DMS 273 (cell line): ENCODE measurements around the gene PCDHA3.
"Not testable (repeated sequence)": the region's sequence is repeated elsewhere in the genome, so short reads cannot be mapped to it uniquely, and the experiment has no call there.

Experiments
- DNase-seq: peaks from one replicate; lab custom pipeline; 2025; ENCODE audit not compliant: unreplicated experiment; lab: John Stamatoyannopoulos, UW

PCDHA3 gene

DNA sequence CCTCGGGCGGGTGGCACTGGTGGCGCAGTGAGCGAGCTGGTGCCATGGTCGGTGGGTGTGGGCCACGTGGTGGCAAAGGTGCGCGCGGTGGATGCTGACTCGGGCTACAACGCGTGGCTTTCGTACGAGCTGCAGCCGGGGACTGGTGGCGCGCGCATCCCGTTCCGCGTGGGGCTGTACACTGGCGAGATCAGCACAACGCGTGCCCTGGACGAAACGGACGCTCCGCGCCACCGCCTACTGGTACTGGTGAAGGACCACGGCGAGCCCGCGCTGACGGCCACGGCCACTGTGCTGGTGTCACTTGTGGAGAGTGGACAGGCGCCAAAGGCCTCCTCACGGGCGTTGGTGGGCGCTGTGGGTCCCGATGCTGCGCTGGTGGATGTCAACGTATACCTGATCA is 8.0 kb downstream of the PCDHA3 start:
- DNase-seq: no peak

DNA sequence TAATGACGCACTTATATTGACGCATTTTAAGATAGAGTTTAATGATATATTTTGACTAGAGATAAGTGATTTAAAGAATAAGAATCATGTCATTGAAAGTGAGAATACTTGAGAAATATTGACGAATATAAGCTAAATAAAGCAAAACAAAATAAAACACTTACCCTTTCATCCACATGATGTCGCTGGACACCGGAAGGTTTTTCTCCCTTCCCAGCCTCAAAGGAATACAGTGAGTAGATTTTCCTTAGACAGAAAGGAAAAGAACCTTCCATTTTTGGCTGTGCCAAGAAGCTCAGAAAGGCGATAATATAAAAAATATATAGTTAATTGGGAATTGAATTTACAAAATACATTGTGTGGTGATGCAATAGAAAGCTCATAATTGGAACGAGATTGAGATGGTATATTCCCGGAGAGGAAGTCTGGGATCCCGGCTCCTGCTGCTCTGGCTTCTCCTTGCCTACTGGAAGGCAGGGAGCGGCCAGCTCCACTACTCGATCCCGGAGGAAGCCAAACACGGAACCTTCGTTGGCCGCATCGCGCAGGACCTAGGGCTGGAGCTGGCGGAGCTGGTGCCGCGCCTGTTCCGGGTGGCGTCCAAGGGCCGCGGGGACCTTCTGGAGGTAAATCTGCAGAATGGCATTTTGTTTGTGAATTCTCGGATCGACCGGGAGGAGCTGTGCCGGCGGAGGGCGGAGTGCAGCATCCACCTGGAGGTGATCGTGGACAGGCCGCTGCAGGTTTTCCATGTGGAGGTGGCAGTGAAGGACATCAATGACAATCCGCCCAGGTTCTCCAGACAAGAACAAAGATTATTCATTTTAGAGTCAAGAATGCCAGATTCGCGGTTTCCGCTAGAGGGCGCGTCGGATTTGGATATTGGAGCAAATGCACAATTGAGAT is 20.8 kb downstream of the PCDHA3 start, which contains the start of gene PCDHA5:
PCDHA5 (plus strand) TSS at position 239 of the 906 bp plus-strand sequence.
- no peak for DNase-seq

DNA sequence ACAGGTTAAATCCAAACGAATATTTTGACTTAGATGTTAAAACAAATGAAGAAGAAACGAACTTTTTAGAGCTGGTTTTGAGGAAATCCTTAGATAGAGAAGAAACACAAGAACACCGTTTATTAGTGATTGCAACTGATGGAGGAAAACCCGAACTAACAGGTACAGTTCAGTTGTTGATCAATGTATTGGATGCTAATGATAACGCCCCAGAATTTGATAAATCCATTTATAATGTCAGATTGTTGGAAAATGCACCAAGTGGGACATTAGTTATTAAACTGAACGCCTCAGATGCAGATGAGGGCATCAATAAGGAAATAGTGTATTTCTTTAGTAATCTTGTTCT is 21.4 kb downstream of the PCDHA3 start:
- no peak for DNase-seq

DNA sequence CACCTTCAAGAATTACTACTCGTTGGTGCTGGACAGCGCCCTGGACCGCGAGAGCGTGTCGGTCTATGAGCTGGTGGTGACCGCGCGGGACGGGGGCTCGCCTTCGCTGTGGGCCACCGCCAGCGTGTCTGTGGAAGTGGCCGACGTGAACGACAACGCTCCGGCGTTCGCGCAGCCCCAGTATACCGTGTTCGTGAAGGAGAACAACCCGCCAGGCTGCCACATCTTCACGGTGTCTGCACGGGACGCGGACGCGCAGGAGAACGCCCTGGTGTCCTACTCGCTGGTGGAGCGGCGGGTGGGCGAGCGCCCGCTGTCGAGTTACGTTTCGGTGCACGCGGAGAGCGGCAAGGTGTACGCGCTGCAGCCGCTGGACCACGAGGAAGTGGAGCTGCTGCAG is 22.1 kb downstream of the PCDHA3 start:
- DNase-seq: not testable (repeated sequence)

DNA sequence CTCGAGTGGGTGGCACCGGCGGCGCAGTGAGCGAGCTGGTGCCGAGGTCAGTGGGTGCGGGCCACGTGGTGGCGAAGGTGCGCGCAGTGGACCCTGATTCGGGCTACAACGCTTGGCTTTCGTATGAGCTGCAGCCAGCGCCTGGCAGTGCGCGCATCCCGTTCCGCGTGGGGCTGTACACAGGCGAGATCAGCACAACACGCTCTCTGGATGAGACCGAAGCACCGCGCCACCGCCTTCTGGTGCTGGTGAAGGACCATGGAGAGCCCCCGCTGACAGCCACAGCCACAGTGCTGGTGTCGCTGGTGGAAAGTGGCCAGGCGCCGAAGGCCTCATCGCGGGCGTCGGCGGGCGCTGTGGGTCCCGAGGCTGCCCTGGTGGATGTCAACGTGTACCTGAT is 22.6 kb downstream of the PCDHA3 start:
- no peak for DNase-seq

DNA sequence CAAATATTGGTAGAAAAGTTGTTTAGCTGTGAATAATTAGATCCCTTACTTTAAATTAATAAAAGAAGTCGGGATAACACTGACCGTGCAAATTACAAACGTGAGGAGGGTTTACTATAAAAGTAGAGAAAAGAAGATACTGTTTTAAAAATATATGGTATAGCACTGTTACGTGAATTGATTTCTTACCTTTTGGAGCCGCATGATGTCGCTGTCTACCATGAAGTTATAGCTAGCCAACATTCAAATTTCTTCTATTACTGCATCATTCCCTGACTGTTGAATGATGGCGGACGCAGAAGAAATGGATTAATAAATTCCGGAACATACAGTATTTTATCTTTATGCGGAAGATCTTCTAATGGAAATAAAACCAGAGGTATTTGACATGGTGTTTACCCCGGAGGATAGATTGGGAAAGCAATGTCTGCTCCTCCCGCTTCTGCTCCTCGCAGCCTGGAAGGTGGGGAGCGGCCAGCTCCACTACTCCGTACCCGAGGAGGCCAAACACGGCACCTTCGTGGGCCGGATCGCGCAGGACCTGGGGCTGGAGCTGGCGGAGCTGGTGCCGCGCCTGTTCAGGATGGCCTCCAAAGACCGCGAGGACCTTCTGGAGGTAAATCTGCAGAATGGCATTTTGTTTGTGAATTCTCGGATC is 27.0 kb downstream of the PCDHA3 start, which contains the start of gene PCDHA6:
PCDHA6 (plus strand) TSS at position 257 of the 658 bp plus-strand sequence; CDS start at position 389, 132 bp downstream.
- DNase-seq: no peak

DNA sequence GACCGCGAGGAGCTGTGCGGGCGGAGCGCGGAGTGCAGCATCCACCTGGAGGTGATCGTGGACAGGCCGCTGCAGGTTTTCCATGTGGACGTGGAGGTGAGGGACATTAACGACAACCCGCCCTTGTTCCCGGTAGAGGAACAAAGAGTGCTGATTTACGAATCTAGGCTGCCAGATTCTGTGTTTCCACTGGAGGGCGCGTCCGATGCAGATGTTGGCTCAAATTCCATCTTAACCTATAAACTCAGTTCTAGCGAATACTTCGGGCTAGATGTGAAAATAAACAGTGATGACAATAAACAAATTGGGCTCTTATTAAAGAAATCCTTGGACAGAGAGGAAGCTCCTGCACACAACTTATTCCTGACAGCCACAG is 27.5 kb downstream of the PCDHA3 start:
- DNase-seq: no peak

DNA sequence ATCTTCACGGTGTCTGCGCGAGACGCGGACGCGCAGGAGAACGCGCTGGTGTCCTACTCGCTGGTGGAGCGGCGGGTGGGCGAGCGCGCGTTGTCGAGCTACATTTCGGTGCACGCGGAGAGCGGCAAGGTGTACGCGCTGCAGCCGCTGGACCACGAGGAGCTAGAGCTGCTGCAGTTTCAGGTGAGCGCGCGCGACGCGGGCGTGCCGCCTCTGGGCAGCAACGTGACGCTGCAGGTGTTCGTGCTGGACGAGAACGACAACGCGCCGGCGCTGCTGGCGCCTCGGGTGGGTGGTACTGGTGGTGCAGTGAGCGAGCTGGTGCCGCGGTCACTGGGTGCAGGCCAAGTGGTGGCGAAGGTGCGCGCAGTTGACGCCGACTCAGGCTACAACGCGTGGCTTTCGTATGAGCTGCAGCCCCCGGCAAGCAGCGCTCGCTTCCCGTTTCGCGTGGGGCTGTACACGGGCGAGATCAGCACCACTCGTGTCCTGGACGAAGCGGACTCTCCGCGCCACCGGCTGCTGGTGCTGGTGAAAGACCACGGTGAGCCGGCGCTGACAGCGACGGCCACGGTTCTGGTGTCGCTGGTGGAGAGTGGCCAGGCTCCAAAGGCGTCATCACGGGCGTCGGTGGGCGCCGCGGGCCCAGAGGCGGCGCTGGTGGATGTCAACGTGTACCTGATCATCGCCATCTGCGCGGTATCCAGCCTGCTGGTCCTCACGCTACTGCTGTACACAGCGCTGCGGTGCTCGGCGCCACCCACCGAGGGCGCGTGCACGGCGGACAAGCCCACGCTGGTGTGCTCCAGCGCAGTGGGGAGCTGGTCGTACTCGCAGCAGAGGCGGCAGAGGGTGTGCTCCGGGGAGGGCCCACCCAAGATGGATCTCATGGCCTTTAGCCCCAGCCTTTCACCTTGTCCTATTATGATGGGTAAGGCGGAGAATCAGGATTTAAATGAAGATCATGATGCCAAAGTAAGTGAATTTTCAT is 28.9 kb downstream of the PCDHA3 start:
- DNase-seq: not testable (repeated sequence)

DNA sequence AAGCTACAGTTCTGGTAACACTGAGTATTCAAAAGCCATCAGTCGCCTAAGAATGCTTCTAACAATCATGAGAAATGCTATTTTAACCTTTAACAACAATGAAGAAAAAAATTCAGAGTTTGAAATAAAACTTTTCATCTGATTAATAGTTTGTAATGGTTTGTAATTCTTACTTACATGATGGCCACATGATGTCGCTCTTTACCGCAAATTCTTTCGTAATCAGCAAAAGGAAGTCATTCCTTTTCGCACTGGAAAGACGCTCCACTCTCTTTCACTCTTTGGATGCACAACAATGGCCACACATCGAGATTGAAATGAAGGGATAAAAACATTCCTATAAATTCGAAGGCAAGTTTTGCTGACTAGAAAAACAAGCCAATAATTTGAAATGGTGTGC is 33.1 kb downstream of the PCDHA3 start, which contains the start of gene PCDHA7:
PCDHA7 (plus strand) TSS at position 277 of the 400 bp plus-strand sequence; CDS start at position 392, 115 bp downstream.
- no peak for DNase-seq

DNA sequence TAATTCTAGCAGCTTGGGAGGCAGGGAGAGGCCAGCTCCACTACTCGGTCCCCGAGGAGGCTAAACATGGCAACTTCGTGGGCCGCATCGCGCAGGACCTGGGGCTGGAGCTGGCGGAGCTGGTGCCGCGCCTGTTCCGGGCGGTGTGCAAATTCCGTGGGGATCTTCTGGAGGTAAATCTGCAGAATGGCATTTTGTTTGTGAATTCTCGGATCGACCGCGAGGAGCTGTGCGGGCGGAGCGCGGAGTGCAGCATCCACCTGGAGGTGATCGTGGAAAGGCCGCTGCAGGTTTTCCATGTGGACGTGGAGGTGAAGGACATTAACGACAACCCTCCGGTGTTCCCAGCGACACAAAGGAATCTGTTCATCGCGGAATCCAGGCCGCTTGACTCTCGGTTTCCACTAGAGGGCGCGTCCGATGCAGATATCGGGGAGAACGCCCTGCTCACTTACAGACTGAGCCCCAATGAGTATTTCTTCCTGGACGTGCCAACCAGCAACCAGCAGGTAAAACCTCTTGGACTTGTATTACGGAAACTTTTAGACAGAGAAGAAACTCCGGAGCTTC is 33.7 kb downstream of the PCDHA3 start:
- DNase-seq: not testable (repeated sequence)

DNA sequence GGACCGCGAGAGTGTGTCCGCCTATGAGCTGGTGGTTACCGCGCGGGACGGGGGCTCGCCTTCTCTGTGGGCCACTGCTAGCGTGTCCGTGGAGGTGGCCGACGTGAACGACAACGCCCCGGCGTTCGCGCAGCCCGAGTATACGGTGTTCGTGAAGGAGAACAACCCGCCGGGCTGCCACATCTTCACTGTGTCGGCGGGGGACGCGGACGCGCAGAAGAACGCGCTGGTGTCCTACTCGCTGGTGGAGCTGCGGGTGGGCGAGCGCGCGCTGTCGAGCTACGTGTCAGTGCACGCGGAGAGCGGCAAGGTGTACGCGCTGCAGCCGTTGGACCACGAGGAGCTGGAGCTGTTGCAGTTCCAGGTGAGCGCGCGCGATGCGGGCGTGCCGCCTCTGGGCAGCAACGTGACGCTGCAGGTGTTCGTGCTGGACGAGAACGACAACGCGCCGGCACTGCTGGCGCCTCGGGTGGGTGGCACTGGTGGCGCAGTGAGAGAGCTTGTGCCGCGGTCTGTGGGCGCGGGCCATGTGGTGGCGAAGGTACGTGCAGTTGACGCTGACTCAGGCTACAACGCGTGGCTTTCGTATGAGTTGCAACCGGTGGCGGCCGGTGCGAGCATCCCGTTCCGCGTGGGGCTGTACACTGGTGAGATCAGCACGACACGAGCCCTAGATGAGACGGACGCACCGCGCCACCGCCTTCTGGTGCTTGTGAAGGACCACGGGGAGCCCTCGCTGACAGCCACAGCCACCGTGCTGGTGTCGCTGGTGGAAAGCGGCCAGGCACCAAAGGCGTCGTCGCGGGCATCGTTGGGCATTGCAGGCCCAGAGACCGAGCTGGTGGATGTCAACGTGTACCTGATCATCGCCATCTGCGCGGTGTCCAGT is 35.0 kb downstream of the PCDHA3 start:
- no peak for DNase-seq

DNA sequence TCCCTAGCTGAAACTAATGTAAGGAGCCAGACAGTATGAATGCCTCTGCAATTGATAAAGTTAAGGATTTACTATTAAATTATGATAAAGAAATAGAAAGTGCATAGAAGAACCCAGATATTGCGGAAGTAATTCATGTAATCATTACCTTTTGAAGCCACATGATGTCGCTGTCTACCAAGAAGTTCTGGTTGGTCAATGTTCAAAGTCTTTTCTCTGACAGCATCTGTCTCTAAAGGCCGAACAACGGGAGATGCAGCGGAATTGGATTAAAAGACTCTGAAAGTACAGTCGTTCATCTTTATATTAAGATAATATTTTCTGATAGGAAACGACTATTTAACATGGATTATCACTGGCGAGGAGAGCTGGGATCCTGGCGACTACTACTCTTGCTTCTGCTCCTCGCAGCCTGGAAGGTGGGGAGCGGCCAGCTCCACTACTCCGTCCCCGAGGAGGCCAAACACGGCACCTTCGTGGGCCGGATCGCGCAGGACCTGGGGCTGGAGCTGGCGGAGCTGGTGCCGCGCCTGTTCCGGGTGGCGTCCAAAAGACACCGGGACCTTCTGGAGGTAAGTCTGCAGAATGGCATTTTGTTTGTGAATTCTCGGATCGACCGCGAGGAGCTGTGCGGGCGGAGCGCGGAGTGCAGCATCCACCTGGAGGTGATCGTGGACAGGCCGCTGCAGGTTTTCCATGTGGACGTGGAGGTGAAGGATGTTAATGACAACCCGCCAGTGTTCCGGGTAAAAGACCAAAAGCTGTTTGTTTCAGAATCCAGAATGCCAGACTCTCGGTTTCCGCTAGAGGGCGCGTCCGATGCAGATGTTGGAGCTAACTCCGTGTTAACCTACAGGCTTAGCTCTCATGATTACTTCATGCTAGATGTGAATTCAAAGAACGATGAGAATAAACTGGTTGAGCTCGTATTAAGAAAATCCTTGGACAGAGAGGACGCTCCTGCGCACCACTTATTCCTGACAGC is 40.4 kb downstream of the PCDHA3 start, which contains the start of gene PCDHA8:
PCDHA8 (plus strand) TSS at position 210 of the 985 bp plus-strand sequence; CDS start at position 345, 135 bp downstream.
- peak; percentile 20 for DNase-seq

DNA sequence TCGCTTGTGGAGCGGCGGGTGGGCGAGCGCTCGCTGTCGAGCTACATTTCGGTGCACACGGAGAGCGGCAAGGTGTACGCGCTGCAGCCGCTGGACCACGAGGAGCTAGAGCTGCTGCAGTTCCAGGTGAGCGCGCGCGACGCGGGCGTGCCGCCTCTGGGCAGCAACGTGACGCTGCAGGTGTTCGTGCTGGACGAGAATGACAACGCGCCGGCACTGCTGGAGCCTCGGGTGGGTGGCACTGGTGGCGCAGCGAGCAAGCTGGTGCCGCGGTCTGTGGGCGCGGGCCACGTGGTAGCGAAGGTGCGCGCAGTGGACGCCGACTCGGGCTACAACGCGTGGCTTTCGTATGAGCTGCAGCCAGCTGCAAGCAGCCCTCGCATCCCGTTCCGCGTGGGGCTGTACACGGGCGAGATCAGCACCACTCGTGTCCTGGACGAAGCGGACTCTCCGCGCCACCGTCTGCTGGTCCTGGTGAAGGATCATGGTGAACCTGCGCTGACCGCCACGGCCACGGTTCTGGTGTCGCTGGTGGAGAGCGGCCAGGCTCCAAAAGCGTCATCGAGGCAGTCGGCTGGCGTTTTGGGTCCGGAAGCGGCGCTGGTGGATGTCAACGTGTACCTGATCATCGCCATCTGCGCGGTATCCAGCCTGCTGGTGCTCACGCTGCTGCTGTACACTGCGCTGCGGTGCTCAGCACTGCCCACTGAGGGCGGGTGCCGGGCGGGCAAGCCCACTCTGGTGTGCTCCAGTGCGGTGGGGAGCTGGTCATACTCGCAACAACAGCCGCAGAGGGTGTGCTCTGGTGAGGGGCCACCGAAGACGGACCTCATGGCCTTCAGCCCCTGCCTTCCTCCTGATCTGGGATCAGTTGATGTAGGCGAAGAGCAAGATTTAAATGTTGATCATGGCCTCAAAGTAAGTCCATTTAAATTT is 42.2 kb downstream of the PCDHA3 start:
- DNase-seq: no peak

DNA sequence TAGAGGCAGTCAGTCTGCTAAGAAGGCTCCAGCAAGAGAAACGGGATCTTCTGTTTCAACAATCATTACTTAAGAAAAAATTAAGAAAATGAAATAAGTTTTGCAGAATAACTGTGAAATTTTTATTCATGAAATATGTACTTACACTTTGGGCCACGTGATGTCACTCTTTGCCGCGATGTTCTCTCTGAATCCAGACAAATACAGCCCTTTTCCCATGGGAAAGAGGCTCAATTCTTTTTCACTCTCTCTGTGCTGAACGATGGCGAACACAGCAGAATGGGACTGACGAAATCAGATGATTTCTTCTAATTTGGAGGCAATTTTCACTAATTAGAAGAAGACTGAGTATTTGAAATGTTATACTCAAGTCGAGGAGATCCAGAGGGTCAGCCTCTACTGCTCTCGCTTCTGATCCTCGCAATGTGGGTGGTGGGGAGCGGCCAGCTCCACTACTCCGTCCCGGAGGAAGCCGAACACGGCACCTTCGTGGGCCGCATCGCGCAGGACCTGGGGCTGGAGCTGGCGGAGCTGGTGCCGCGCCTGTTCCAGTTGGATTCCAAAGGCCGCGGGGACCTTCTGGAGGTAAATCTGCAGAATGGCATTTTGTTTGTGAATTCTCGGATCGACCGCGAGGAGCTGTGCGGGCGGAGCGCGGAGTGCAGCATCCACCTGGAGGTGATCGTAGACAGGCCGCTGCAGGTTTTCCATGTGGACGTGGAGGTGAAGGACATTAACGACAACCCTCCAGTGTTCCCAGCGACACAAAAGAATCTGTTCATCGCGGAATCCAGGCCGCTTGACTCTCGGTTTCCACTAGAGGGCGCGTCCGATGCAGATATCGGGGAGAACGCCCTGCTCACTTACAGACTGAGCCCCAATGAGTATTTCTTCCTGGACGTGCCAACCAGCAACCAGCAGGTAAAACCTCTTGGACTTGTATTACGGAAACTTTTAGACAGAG is 47.6 kb downstream of the PCDHA3 start, which contains the start of gene PCDHA9:
PCDHA9 (plus strand) TSS at position 244 of the 964 bp plus-strand sequence; CDS start at position 358, 114 bp downstream.
- DNase-seq: not testable (repeated sequence)

DNA sequence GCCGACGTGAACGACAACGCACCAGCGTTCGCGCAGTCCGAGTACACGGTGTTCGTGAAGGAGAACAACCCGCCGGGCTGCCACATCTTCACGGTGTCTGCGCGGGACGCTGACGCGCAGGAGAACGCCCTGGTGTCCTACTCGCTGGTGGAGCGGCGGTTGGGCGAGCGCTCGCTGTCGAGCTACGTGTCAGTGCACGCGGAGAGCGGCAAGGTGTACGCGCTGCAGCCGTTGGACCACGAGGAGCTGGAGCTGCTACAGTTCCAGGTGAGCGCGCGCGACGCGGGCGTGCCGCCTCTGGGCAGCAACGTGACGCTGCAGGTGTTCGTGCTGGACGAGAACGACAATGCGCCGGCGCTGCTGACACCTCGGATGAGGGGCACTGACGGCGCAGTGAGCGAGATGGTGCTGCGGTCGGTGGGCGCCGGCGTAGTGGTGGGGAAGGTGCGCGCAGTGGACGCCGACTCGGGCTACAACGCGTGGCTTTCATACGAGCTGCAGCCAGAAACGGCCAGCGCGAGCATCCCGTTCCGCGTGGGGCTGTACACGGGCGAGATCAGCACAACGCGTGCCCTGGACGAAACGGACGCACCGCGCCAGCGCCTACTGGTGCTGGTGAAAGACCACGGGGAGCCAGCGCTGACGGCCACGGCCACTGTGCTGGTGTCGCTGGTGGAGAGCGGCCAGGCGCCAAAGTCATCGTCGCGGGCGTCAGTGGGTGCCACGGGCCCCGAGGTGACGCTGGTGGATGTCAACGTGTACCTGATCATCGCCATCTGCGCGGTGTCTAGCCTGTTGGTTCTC is 49.2 kb downstream of the PCDHA3 start:
- not testable (repeated sequence) for DNase-seq
